ENCODE data around the gene TRIM58. TPM values are rescaled to one million over a fixed set of nuclear protein-coding genes. Genes with fewer than 3 reads are reported as not detected.

TRIM58 gene
- total and polyA plus RNA-seq, 2 of the 4 experiments (the other 2 are of a cell fraction), result 0.54 to 0.91 TPM

DNA sequence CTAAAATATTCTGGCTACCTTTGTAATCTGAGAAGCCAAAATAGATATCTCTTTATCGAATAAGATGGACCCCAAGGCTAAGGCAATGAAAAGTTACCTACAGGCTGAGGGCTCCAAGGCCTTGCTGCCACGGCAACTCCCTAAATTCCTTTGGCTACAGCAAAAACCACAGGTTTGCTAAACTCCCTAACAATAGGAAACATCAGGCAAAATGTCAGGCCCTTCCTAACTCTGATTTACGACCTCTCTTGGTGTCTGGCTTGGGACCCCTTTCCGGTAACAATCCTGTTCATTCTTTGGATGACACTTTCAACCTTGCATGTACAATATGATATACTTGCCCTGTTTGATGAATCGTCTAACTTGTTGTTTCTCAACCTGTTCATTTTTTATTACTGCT lies 51.8 kb downstream of the TRIM58 start:
- Histone ChIP-seq H3K18ac (ENCODE audit: low read depth, low read length) (no peak overlapping the region), H3K23ac (ENCODE audit: low read depth, low read length) (no peak overlapping the region), H3K4me1 (ENCODE audit: control insufficient read depth, insufficient read depth, low read length) (no peaks in the 10 kb centered on the region), H3K9me1 (ENCODE audit: insufficient read depth, low read length) (no peaks in the 10 kb centered on the region), H3K14ac (replicated peaks; ENCODE audit: low read depth, low read length) (no peak overlapping the region), H4K5ac (ENCODE audit: low read depth, low read length) (no peak overlapping the region), H2BK20ac (ENCODE audit: low read depth, low read length) (no peak overlapping the region), H2BK5ac (ENCODE audit: low read depth, low read length, poor library complexity, severe bottlenecking) (no peak overlapping the region), H4K91ac (ENCODE audit: insufficient read depth, low read depth, low read length) (no peak overlapping the region), H3K36me3 (ENCODE audit: control insufficient read depth, insufficient read depth, low read length) (no peaks in the 10 kb centered on the region), H3K27me3 (ENCODE audit: control insufficient read depth, insufficient read depth, low read length) (no peaks in the 10 kb centered on the region), H3K79me1 (ENCODE audit: low read depth in 1 of 2, low read length in 2 of 2) (no peaks in the 10 kb centered on the region), H2BK15ac (ENCODE audit: low read depth, low read length) (no peak overlapping the region), H3K4me2 (ENCODE audit: low read depth, low read length) (no peak overlapping the region), H3K56ac (ENCODE audit: extremely low read depth, insufficient read depth, low read length) (no peak overlapping the region), H3K4me3 (ENCODE audit: insufficient read depth, low read depth, low read length) (no peak overlapping the region), H3K27ac (ENCODE audit: insufficient read depth, low read length) (no peak overlapping the region), H4K20me1 (ENCODE audit: insufficient read depth, low read length) (no peaks in the 10 kb centered on the region), H2AK9ac (replicated peaks; ENCODE audit: low read depth, low read length, poor library complexity) (no peak overlapping the region), H2AFZ (replicated peaks; ENCODE audit: low read length, poor library complexity) (no peak overlapping the region), H2AK5ac (ENCODE audit: low read depth, low read length) (no peak overlapping the region), H3K4ac (ENCODE audit: low read depth, low read length) (no peak overlapping the region), H4K8ac (ENCODE audit: low read depth in 2 of 2, low read length in 2 of 2) (no peak overlapping the region), H2BK120ac (ENCODE audit: low read depth, low read length) (no peak overlapping the region), H3K9ac (ENCODE audit: low read depth, low read length) (no peak overlapping the region), H3K9me3 (ENCODE audit: control insufficient read depth, insufficient read depth, low read length) (peaks cover 7% of the 10 kb centered on the region)
- ChIA-PET POLR2A (ENCODE audit: unreplicated experiment) (no interaction called here), CTCF (no interaction called here)
- no peak for DNase-seq
- dilution Hi-C loops (cut with HindIII; ENCODE audit: low sequenced_read_pairs, unreplicated experiment) (no loop called here), in situ Hi-C loops (cut with MboI; ENCODE audit: low sequenced_read_pairs) (no loop called here), intact Hi-C loops (cut with micrococcal nuclease) (no loop called here)
- TF ChIP-seq CEBPB (IDR thresholded peaks at IDR 0.05; ENCODE audit: low read depth, low read length) (no peak), MXI1 (IDR thresholded peaks at IDR 0.05; ENCODE audit: borderline replicate concordance, low read depth, low read length) (no peak), SMC3 (IDR thresholded peaks at IDR 0.05; ENCODE audit: low read depth, low read length) (no peak), MAZ (IDR thresholded peaks at IDR 0.05; ENCODE audit: borderline replicate concordance, low read depth, low read length) (no peak), RFX5 (IDR thresholded peaks at IDR 0.05; ENCODE audit: low read depth, low read length) (no peak), FOS (IDR thresholded peaks at IDR 0.05; ENCODE audit: low read depth, low read length) (no peak), CHD1 (IDR thresholded peaks at IDR 0.05; ENCODE audit: low read depth, low read length) (no peak), MAFK (IDR thresholded peaks at IDR 0.05; ENCODE audit: low read depth, low read length) (no peak), NFE2L2 (IDR thresholded peaks at IDR 0.05; ENCODE audit: low read depth, low read length) (no peak), BHLHE40 (IDR thresholded peaks at IDR 0.05; ENCODE audit: low read depth, low read length) (no peak), RCOR1 (IDR thresholded peaks at IDR 0.05; ENCODE audit: insufficient replicate concordance, low read length) (no peak)
- TF ChIP-seq, protein P1, sequence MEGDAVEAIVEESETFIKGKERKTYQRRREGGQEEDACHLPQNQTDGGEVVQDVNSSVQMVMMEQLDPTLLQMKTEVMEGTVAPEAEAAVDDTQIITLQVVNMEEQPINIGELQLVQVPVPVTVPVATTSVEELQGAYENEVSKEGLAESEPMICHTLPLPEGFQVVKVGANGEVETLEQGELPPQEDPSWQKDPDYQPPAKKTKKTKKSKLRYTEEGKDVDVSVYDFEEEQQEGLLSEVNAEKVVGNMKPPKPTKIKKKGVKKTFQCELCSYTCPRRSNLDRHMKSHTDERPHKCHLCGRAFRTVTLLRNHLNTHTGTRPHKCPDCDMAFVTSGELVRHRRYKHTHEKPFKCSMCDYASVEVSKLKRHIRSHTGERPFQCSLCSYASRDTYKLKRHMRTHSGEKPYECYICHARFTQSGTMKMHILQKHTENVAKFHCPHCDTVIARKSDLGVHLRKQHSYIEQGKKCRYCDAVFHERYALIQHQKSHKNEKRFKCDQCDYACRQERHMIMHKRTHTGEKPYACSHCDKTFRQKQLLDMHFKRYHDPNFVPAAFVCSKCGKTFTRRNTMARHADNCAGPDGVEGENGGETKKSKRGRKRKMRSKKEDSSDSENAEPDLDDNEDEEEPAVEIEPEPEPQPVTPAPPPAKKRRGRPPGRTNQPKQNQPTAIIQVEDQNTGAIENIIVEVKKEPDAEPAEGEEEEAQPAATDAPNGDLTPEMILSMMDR (conservative IDR thresholded peaks at IDR 0.05; ENCODE audit: low read depth, low read length), result no peak
- TF ChIP-seq, protein P2, sequence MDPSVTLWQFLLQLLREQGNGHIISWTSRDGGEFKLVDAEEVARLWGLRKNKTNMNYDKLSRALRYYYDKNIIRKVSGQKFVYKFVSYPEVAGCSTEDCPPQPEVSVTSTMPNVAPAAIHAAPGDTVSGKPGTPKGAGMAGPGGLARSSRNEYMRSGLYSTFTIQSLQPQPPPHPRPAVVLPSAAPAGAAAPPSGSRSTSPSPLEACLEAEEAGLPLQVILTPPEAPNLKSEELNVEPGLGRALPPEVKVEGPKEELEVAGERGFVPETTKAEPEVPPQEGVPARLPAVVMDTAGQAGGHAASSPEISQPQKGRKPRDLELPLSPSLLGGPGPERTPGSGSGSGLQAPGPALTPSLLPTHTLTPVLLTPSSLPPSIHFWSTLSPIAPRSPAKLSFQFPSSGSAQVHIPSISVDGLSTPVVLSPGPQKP (IDR thresholded peaks at IDR 0.05; ENCODE audit: borderline replicate concordance, low read depth, low read length), result no peak
- WGBS, 2 experiments (ENCODE audit: extremely low coverage in 2 of 2, insufficient read length in 1 of 2), result no CpG with 5 or more reads among the region's 5 CpGs
- BruUV-seq (replicated peaks), result no TSS peak
- no peak for ATAC-seq (ENCODE audit: low read depth)

Measured in IMR-90 (cell line).